A549 (cell line): ENCODE results near the gene PPAT.

Experiments
- CTCF ChIP-seq: fragments of >200 bp; sonication (Bioruptor Twin); formaldehyde crosslinking; IDR thresholded peaks from 3 replicates; pipeline ENCODE4 v1.5.1; 2016
- HDAC2 ChIP-seq: fragments of 200-600 bp; sonication (generic); IDR thresholded peaks from 2 replicates; pipeline ENCODE4 v1.6.1; 2016
- MAX ChIP-seq: IDR thresholded peaks from 2 replicates; pipeline ENCODE4 v1.6.1; 2012
- NPAS2 ChIP-seq: fragments of 250-450 bp; sonication (Bioruptor Pico); IDR thresholded peaks from 2 replicates; pipeline ENCODE4 v1.8.0; 2022; ENCODE audit warnings: mild to moderate bottlenecking, moderate library complexity, borderline replicate concordance
- POLR2A ChIP-seq: IDR thresholded peaks from 2 replicates; pipeline ENCODE4 v1.6.1; 2012; ENCODE audit warnings: mild to moderate bottlenecking, low read length
- RCOR1 ChIP-seq: fragments of 150-350 bp; IDR thresholded peaks from 2 replicates; pipeline ENCODE4 v1.6.1; 2014; ENCODE audit warnings: antibody characterized with exemption, low read length, low read depth

- TF ChIP-seq CTCF (no peak), POLR2A (no peak), MAX (no peak; the same call in 1 of the 2 replicates), HDAC2 (no peak), NPAS2 (CRISPR knock-in tag) (no peak), RCOR1 (no peak)
Observed at GRCh38 chr4:56466910-56467283, 31.5 kb upstream of the PPAT start.
